Nephron (organoid): ENCODE measurements around the gene ULBP1.
"Not testable (repeated sequence)": the region's sequence is repeated elsewhere in the genome, so short reads cannot be mapped to it uniquely, and the experiment has no call there.

Experiments
- H3K27ac Mint-ChIP-seq, 3 experiments: 2 replicates each; pipeline ENCODE4 v1.8.0; 2020; ENCODE audit warnings: mixed read lengths in 3 of 3, mild to moderate bottlenecking in 2 of 3, moderate library complexity in 1 of 3
- H3K27me3 Mint-ChIP-seq: 2 replicates; pipeline ENCODE4 v1.8.0; 2021; ENCODE audit warnings: low read depth, mild to moderate bottlenecking, moderate library complexity, mixed read lengths
- H3K36me3 Mint-ChIP-seq: 2 replicates; pipeline ENCODE4 v1.8.0; 2020; ENCODE audit warnings: low read depth, mixed read lengths
- H3K4me1 Mint-ChIP-seq: 2 replicates; pipeline ENCODE4 v1.8.0; 2020; ENCODE audit warnings: mixed read lengths
- H3K4me3 Mint-ChIP-seq, 3 experiments: 2 replicates each; pipeline ENCODE4 v1.8.0; 2020; ENCODE audit warnings: mild to moderate bottlenecking in 3 of 3, mixed read lengths in 3 of 3, moderate library complexity in 2 of 3
- H3K9me3 Mint-ChIP-seq: 2 replicates; pipeline ENCODE4 v1.8.0; 2020; ENCODE audit warnings: mixed read lengths
- TF ChIP-seq, protein P1 (sequence below), 3 experiments: fragments of 200-600 bp; sonication (generic); IDR thresholded peaks; one replicate each; pipeline ENCODE4 v1.5.0; 2021; ENCODE audit warnings: antibody characterized with exemption in 3 of 3; ENCODE audit not compliant: unreplicated experiment in 3 of 3

ULBP1 gene

DNA sequence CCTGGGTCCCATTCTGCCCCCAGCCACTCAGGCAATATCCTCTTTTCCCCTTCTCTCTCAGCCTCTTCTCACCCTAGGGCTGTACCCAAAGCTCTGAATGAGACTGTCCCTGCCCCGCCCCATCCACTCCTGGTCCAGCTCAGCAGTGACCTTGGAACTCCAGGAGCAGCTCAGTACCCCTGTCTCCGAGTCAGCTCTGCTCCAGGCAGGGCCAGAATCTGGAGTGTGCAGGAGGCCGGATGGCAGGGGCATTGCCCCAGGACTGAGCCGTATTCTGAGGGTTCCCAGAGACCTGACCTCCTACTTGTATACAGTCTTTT, 38.9 kb upstream of the ULBP1 start:
- Mint-ChIP-seq H3K4me1 (peaks cover 7% of the 10 kb centered on the region), H3K9me3 (peaks cover 10% of the 10 kb centered on the region), H3K27me3 (peaks cover 98% of the 10 kb centered on the region), H3K36me3 (no peaks in the 10 kb centered on the region), H3K27ac (no peak overlapping the region), H3K4me3 (peak overlapping the region; percentile 62 to 82 (median 71))
- TF ChIP-seq, protein P1, sequence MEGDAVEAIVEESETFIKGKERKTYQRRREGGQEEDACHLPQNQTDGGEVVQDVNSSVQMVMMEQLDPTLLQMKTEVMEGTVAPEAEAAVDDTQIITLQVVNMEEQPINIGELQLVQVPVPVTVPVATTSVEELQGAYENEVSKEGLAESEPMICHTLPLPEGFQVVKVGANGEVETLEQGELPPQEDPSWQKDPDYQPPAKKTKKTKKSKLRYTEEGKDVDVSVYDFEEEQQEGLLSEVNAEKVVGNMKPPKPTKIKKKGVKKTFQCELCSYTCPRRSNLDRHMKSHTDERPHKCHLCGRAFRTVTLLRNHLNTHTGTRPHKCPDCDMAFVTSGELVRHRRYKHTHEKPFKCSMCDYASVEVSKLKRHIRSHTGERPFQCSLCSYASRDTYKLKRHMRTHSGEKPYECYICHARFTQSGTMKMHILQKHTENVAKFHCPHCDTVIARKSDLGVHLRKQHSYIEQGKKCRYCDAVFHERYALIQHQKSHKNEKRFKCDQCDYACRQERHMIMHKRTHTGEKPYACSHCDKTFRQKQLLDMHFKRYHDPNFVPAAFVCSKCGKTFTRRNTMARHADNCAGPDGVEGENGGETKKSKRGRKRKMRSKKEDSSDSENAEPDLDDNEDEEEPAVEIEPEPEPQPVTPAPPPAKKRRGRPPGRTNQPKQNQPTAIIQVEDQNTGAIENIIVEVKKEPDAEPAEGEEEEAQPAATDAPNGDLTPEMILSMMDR (IDR thresholded peaks at IDR 0.05; ENCODE audit: unreplicated experiment in 3 of 3), result no peak

DNA sequence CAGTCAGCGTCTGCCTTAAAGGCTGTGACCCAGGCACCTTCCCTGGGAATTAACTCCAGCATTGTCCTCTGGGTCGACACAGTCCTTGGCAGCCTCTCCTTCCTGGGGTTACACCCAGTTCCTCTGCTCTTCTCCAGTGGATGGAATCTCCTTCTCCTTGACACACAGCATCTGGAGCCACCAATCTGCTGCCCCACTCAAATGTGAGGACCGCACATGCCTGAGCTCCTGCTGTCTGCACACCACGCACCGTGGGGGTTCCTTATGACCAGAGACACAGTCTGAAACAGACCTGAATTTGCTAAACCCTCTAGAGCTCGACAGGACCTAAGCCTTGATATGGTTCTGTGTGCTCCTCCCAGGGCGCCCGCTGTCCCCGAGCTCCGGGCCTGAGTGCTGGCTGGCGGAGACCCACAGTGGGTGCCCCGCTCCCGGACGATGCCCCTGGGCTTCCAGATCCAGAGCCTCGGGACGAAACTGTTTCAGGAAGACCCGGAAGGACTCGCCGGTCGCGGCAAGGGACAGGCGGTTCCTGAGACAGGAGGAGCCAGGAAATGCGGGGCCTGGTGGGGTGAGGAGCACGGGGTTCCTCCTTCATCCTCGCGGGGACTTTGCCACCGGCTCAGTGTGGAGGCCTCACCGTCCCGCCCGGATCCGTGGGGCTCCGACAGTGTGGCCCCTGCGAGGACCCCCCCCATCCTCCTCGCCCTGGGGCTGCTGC, 38.3 kb upstream of the ULBP1 start:
- H3K27me3 Mint-ChIP-seq, result peaks cover 98% of the 10 kb centered on the region
- H3K36me3 Mint-ChIP-seq, result no peaks in the 10 kb centered on the region
- H3K9me3 Mint-ChIP-seq, result peaks cover 10% of the 10 kb centered on the region
- H3K4me3 Mint-ChIP-seq, result peak overlapping the region; percentile 71 to 82 (median 81)
- H3K27ac Mint-ChIP-seq, result no peak overlapping the region
- H3K4me1 Mint-ChIP-seq, result peaks cover 7% of the 10 kb centered on the region
- TF ChIP-seq, protein P1 (IDR thresholded peaks at IDR 0.05; ENCODE audit: unreplicated experiment in 3 of 3), result no peak

- TF ChIP-seq, protein P1 (IDR thresholded peaks at IDR 0.05; ENCODE audit: unreplicated experiment in 3 of 3), result peak; percentile 79 to 86 (median 85)
- peaks cover 7% of the 10 kb centered on the region for H3K4me1 Mint-ChIP-seq
- H3K4me3 Mint-ChIP-seq, result peak overlapping the region; percentile 75 to 82 (median 81)
- no peaks in the 10 kb centered on the region for H3K36me3 Mint-ChIP-seq
- H3K9me3 Mint-ChIP-seq, result peaks cover 10% of the 10 kb centered on the region
- no peak overlapping the region for H3K27ac Mint-ChIP-seq
- peaks cover 98% of the 10 kb centered on the region for H3K27me3 Mint-ChIP-seq
Observed at GRCh38 chr6:149925974-149926777, 37.6 kb upstream of the ULBP1 start.

DNA sequence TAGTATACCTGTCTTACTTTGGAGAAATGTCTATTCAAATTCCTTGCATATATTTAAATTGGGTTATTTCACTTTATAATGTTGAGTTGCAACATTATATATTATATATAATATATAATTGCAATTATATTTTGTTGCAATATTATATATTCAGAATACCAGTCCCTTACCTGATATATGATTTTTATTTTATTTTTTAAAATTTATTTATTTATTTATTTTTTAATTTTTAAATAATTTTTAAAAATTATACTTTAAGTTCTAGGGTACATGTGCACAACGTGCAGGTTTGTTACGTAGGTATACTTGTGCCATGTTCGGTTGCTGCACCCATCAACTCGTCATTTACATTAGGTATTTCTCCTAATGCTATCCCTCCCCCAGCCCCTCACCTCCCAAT, 36.7 kb upstream of the ULBP1 start:
- H3K4me1 Mint-ChIP-seq, H3K4me3 Mint-ChIP-seq, H3K36me3 Mint-ChIP-seq, H3K27ac Mint-ChIP-seq: not testable (repeated sequence)
- H3K27me3 Mint-ChIP-seq, result peaks cover 98% of the 10 kb centered on the region
- peaks cover 10% of the 10 kb centered on the region for H3K9me3 Mint-ChIP-seq

GRCh38 chr6:149929422-149929821, 34.3 kb upstream of the ULBP1 start:
- no peak overlapping the region for H3K27ac Mint-ChIP-seq
- peaks cover 97% of the 10 kb centered on the region for H3K27me3 Mint-ChIP-seq
- no peaks in the 10 kb centered on the region for H3K4me1 Mint-ChIP-seq
- H3K9me3 Mint-ChIP-seq, result peaks cover 10% of the 10 kb centered on the region
- H3K4me3 Mint-ChIP-seq, result no peak overlapping the region
- TF ChIP-seq, protein P1 (IDR thresholded peaks at IDR 0.05; ENCODE audit: unreplicated experiment in 3 of 3), result peak in 2 of 3 experiments; percentile 22 to 32
- H3K36me3 Mint-ChIP-seq, result no peaks in the 10 kb centered on the region

- H3K4me1 Mint-ChIP-seq, result no peaks in the 10 kb centered on the region
- H3K36me3 Mint-ChIP-seq, result no peaks in the 10 kb centered on the region
- no peak overlapping the region for H3K27ac Mint-ChIP-seq
- peaks cover 97% of the 10 kb centered on the region for H3K27me3 Mint-ChIP-seq
- no peak overlapping the region for H3K4me3 Mint-ChIP-seq
- peaks cover 7% of the 10 kb centered on the region for H3K9me3 Mint-ChIP-seq
- TF ChIP-seq, protein P1 (IDR thresholded peaks at IDR 0.05; ENCODE audit: unreplicated experiment in 3 of 3), result no peak
Observed at GRCh38 chr6:149931501-149931900, 32.2 kb upstream of the ULBP1 start.
